CD14-positive monocyte (primary cell): Measurements from ENCODE around the gene ASTN2. TPM values are rescaled to one million over a fixed set of nuclear protein-coding genes. Genes with fewer than 3 reads are reported as not detected.

ENCODE experiments used
- DNase-seq, 3 donors: peaks; one replicate each; pipeline ENCODE4 v3.0.0-alpha.2; 2011 to 2022
- H2AFZ ChIP-seq: 2 replicates; pipeline ENCODE4 v1.6.0; 2012; ENCODE audit warnings: mild to moderate bottlenecking, low read depth, low read length, inconsistent platforms; ENCODE audit not compliant: insufficient read depth, poor library complexity, severe bottlenecking
- H3K27ac ChIP-seq, 2 donors: 1 replicate in 1 of 2; 2 replicates in 1 of 2; pipeline ENCODE4 v1.5.1; 2012 to 2013; ENCODE audit warnings: low read length in 2 of 2, control low read depth in 1 of 2, inconsistent platforms in 1 of 2, low read depth in 1 of 2, mild to moderate bottlenecking in 1 of 2
- H3K27me3 ChIP-seq, 2 donors: one replicate each; pipeline versions ENCODE4 v1.6.0 to v1.6.1; 2011 to 2013; ENCODE audit warnings: low read length in 2 of 2; ENCODE audit not compliant: control insufficient read depth in 2 of 2, insufficient read depth in 2 of 2
- H3K36me3 ChIP-seq, 2 donors: replicated peaks in 1 of 2; 1 replicate in 1 of 2; 2 replicates in 1 of 2; pipeline versions ENCODE4 v1.5.1 to v1.6.1; 2012 to 2013; ENCODE audit warnings: low read length in 2 of 2, control low read depth in 1 of 2, inconsistent platforms in 1 of 2, mild to moderate bottlenecking in 1 of 2; ENCODE audit not compliant: insufficient read depth in 2 of 2, control insufficient read depth in 1 of 2
- H3K4me1 ChIP-seq, 2 donors: 1 replicate in 1 of 2; 2 replicates in 1 of 2; pipeline versions ENCODE4 v1.5.1 to v1.6.1; 2012 to 2013; ENCODE audit warnings: low read length in 2 of 2, control low read depth in 1 of 2, inconsistent platforms in 1 of 2, mild to moderate bottlenecking in 1 of 2, moderate library complexity in 1 of 2; ENCODE audit not compliant: insufficient read depth in 2 of 2, control insufficient read depth in 1 of 2
- H3K4me2 ChIP-seq: replicated peaks from 2 replicates; pipeline ENCODE3; 2012; ENCODE audit warnings: low read length, moderate library complexity, mild to moderate bottlenecking; ENCODE audit not compliant: poor library complexity, severe bottlenecking; ENCODE audit errors: extremely low read depth
- H3K4me3 ChIP-seq, 3 experiments: fragments of 200-600 bp in 1 of 3; sonication (generic) in 1 of 3; replicated peaks in 1 of 3; 1 replicate in 2 of 3; 2 replicates in 1 of 3; pipeline ENCODE4 v1.5.1; 2011 to 2013; ENCODE audit warnings: low read length in 3 of 3, mild to moderate bottlenecking in 3 of 3, control low read depth in 2 of 3, low read depth in 2 of 3, inconsistent platforms in 1 of 3, moderate library complexity in 1 of 3
- H3K79me2 ChIP-seq: 2 replicates; pipeline ENCODE4 v1.6.0; 2012; ENCODE audit warnings: mild to moderate bottlenecking, control low read depth, inconsistent platforms, low read length, moderate library complexity; ENCODE audit not compliant: insufficient read depth
- H3K9ac ChIP-seq: 2 replicates; pipeline ENCODE4 v1.6.0; 2017; ENCODE audit warnings: low read length, mild to moderate bottlenecking; ENCODE audit not compliant: insufficient read depth, poor library complexity, severe bottlenecking
- H3K9me3 ChIP-seq, 2 donors: replicated peaks in 1 of 2; 1 replicate in 1 of 2; 2 replicates in 1 of 2; pipeline versions ENCODE4 v1.5.1 to v1.6.1; 2012 to 2013; ENCODE audit warnings: low read length in 2 of 2, control low read depth in 1 of 2; ENCODE audit not compliant: control insufficient read depth in 1 of 2, insufficient read depth in 1 of 2
- H4K20me1 ChIP-seq: 2 replicates; pipeline ENCODE4 v1.6.0; 2012; ENCODE audit warnings: mild to moderate bottlenecking, low read length, control low read depth, moderate library complexity; ENCODE audit not compliant: insufficient read depth
- H3K27ac Mint-ChIP-seq, 7 donors: one replicate each; pipeline ENCODE4 v1.8.0; 2020; ENCODE audit warnings: mild to moderate bottlenecking in 7 of 7, mixed read lengths in 7 of 7, moderate library complexity in 6 of 7, inconsistent platforms in 2 of 7
- H3K27me3 Mint-ChIP-seq, 3 donors: one replicate each; pipeline ENCODE4 v1.8.0; 2021 to 2022; ENCODE audit warnings: low read depth in 3 of 3, mild to moderate bottlenecking in 3 of 3, mixed read lengths in 3 of 3, moderate library complexity in 3 of 3, inconsistent platforms in 1 of 3
- H3K36me3 Mint-ChIP-seq, 2 donors: one replicate each; pipeline ENCODE4 v1.8.0; 2020; ENCODE audit warnings: mixed read lengths in 2 of 2, inconsistent platforms in 1 of 2, mild to moderate bottlenecking in 1 of 2
- H3K4me1 Mint-ChIP-seq: one replicate; pipeline ENCODE4 v1.8.0; 2020; ENCODE audit warnings: mild to moderate bottlenecking, mixed read lengths
- H3K4me3 Mint-ChIP-seq, 2 donors: one replicate each; pipeline ENCODE4 v1.8.0; 2020; ENCODE audit warnings: mild to moderate bottlenecking in 2 of 2, mixed read lengths in 2 of 2, moderate library complexity in 1 of 2
- H3K9me3 Mint-ChIP-seq, 7 donors: one replicate each; pipeline ENCODE4 v1.8.0; 2020 to 2022; ENCODE audit warnings: mixed read lengths in 7 of 7, mild to moderate bottlenecking in 6 of 7, moderate library complexity in 6 of 7, inconsistent platforms in 2 of 7
- CTCF ChIP-seq: fragments of 200-600 bp; IDR thresholded peaks from one replicate; pipeline ENCODE4 v1.8.0; 2022; ENCODE audit warnings: antibody characterized with exemption, mild to moderate bottlenecking
- WGBS: methylation state at CpG from one replicate; pipeline ENCODE4 v1.1.5; 2013; ENCODE audit warnings: missing lambda C conversion rate; ENCODE audit not compliant: insufficient coverage; 5-methylcytosine and 5-hydroxymethylcytosine counted together
- intact Hi-C, 2 donors: fragments of 100-400 bp; cut with micrococcal nuclease; formaldehyde crosslinking; loops; one replicate each; pipeline versions ENCODE4 v1.15.0 to v1.15.1; 2023
- polyA plus RNA-seq, 3 donors: library from polyadenylated mRNA; depleted of rRNA in 1 of 3; unstranded in 2 of 3; stranded (reverse) in 1 of 3; fragments of 300-500 nt in 2 of 3; fragments of >200 nt in 1 of 3; fragmentation: Illumina TruSeq in 2 of 3; gene quantifications; 1 replicate in 2 of 3; 2 replicates in 1 of 3; pipeline ENCODE4 v1.2.3, GENCODE V29; 2012 to 2021

The ASTN2 gene
- polyA plus RNA-seq, 3 donors, result not detected

GRCh38 chr9:116701940-116702642 is 712.8 kb downstream of the ASTN2 start:
- Mint-ChIP-seq H3K27me3 (no peaks in the 10 kb centered on the region), H3K27ac (no peak overlapping the region)

More at GRCh38 chr9:116701940-116702642, 712.8 kb downstream of the ASTN2 start:
- H3K36me3 Mint-ChIP-seq, result peaks cover 20 to 21% of the 10 kb centered on the region in 2 donors
- Histone ChIP-seq H3K27ac (no peak overlapping the region), H3K79me2 (no peaks in the 10 kb centered on the region), H3K9me3 (no peaks in the 10 kb centered on the region), H3K9ac (no peak overlapping the region), H2AFZ (no peak overlapping the region), H3K36me3 (peaks cover 13 to 25% of the 10 kb centered on the region in 2 donors), H4K20me1 (no peaks in the 10 kb centered on the region), H3K4me1 (no peaks in the 10 kb centered on the region), H3K4me3 (no peak overlapping the region), H3K27me3 (no peaks in the 10 kb centered on the region), H3K4me2 (no peak overlapping the region)
- peaks cover 0 to 7% (median 1%) of the 10 kb centered on the region in 7 donors for H3K9me3 Mint-ChIP-seq
- no peak for DNase-seq
- intact Hi-C loops, result no loop called here
- TF ChIP-seq CTCF, result no peak
- H3K4me3 Mint-ChIP-seq, result no peak overlapping the region
- H3K4me1 Mint-ChIP-seq, result no peaks in the 10 kb centered on the region
- WGBS, result no CpG with 5 or more reads among the region's 2 CpGs
